GM18511 (cell line): Measurements from ENCODE around the gene NELL2.

Source experiments
- ATAC-seq: cut with Tn5 transposase; IDR thresholded peaks from one replicate; pipeline ENCODE4 v1.9.1; 2021; ENCODE audit warnings: mild to moderate bottlenecking, moderate library complexity; ENCODE audit not compliant: unreplicated experiment

Gene NELL2

GRCh38 chr12:44490181-44490580, 385.9 kb downstream of the NELL2 start:
- no peak for ATAC-seq

- no peak for ATAC-seq
Measured at GRCh38 chr12:44488180-44488579, 387.9 kb downstream of the NELL2 start.

DNA sequence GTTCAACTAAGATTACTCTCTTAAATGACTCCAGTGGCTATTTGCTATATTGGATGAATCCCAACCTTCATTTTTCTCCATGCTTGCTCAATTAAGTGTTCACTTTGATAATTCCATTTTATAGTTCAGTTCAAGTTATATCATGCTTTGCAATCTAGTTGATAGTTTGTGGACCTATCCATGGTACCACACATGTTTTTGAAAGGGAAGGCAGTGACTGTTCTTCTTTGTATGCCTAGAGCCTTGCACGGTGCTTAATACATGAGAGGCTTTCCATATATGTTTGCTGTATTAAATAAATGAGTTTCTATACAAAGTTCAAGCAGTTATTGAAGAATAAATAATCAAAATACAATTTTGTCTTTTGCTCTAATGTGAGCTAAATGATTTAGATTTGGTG, 391.3 kb downstream of the NELL2 start:
- ATAC-seq: no peak

DNA sequence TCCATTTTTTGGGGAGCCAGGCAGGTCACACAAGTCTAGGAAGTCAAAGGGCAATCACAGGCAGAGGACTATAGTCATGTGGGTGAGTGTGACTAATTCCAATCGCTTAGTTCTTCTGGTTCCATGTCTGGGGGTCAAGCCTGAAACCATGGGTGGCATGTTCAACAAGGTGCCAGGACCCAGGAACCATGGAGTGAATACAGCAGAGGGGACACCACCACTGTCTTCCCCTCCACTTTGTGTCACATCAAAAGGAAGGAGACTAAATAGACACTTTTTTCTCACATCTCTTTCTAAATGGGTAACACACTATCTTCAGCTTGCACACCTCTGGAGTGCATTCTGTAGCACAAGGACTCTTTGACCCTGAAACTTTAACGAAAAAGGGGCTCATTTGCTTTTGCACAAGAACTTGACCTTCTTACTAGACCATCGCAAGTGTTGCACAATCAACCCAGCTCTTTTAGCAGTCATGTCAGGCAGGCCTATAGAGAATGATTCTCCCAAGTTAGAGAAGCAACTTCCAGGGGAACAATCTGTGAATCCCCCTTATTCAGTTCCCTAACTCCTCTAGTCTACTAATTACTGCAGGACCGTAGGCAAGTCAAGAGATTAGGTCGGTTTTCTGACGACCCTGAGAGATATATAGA, 398.7 kb downstream of the NELL2 start:
- no peak for ATAC-seq

- no peak for ATAC-seq
Measured at GRCh38 chr12:44476683-44477082, 399.4 kb downstream of the NELL2 start.

- no peak for ATAC-seq
Measured at GRCh38 chr12:44465139-44465538, 411.0 kb downstream of the NELL2 start.

- no peak for ATAC-seq
Measured at GRCh38 chr12:44464180-44464579, 411.9 kb downstream of the NELL2 start.

- ATAC-seq: no peak
Measured at GRCh38 chr12:44462729-44463128, 413.4 kb downstream of the NELL2 start.

DNA sequence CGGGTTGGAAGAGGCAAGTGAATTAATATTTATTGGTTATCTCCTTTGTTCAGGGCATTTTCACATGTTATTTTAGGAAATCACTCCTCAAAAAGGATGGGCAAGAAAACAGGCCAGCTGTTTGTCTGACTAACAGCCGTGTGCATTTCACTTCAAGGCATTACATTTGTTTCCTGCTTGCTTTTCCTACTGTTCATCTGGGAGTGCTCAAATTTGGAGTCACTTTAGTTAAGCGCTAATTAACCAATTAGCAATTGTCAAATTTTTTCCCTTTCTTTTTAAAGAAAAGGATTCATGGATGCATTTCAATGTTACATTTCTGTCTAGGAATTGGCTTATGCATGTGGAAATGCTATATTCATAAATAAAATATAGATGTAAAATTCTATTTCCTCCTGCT, 415.9 kb downstream of the NELL2 start:
- no peak for ATAC-seq

GRCh38 chr12:44459569-44459968, 416.5 kb downstream of the NELL2 start:
- ATAC-seq: no peak
